ENCODE results near the gene KIF3B. TPM values are rescaled to one million over a fixed set of nuclear protein-coding genes. Genes with fewer than 3 reads are reported as not detected.
A peak's percentile ranks its signal among the peaks of the same experiment; 100 is the strongest.

KIF3B gene
- 10 to 100 TPM; 30.4 to 49.5 (median 40.1) TPM for polyA plus RNA-seq (ENCODE audit: insufficient read length in 4 of 4)

DNA sequence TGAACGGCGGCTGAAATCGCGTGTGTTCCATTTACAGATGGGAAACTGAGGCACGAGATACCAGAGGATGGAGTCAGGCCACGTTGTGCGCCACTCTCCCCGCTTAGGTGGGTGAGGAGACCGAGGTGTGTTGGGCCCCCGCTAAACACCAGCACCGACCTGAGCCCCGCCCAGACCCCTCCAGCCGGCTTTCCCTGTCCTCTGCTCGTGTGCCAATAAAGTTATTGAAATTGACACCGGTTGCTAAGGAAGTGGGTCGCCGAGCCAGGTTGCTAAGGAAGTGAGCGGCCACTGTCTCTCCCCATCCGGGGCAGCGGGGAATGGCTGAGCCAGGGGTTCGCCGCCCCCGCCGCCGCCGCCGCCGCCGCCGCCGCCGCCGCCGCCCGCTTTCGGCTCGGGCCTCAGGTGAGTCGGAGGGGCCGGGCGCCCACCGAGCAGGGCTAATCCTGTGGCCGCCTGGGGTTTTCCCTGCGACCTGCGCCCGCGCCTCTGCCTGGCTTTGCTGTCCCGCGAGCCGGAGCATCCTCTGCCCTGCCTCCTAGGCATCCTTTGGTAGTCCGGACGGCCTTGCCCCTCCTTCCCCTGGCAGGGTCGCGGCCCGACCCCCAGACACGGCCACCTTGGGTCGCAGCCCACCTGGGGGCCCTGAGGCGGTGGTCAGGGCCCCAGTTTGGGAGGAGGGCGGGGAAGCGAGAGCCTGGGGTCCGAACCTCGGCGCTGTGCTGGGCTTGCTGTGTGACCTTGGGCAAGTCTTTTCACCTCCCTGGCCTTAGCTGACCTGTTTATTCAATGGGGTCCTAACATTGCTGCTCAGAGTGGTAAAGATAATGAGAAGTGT is at the start of gene KIF3B:
TSS of gene KIF3B (plus strand) at position 291 of the 838 bp plus-strand sequence. CDS start 32,127 bp downstream, outside the sequence.
- DNase-seq (ENCODE audit: low read depth in 4 of 4, low spot score in 3 of 4), result peak; percentile 56 to 68 (median 65)

DNA sequence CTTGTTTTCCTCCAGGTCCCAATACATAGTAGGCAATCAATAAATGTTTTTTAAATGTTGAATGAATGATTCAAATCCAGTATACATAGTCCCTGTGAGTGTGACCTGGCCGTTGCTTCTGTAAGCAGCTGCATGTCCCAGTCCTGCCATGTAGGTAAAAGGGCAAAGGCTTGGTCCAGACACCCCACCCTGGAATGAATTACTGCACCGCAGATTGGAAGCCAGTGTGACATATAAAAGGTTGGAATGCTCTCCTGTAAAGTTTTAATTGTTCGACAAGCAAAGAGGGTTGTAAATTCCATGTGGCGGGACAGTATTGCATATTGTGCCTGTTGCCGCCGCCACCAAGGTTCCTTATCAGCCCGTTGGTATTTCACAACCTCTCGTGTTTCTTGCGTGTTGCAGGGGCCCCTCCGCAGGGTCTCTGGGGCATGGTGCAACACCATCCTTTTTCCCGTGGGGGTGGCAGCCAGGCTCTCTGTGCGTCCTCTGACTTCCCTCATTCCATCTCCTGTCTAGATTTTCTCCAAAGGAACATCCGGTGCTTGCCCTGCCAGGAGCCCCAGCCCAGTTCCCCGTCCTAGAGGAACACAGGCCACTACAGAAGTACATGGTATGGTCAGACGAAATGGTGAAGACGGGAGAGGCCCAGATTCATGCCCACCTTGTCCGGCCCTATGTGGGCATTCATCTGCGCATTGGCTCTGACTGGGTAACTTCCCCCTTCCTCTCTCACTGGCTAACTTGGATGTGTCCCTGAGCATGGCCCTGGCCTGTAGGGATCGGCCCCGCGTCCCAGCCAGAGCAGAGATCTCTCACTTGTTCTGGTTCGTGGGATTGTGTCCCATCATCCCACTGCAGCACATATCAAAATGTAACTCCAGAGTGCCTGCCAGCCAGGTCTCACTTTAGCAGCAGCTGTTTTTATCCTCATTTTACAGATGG is 49.4 kb upstream of the KIF3B start:
- DNase-seq (ENCODE audit: low read depth in 4 of 4, low spot score in 3 of 4), result no peak

- DNase-seq (ENCODE audit: low read depth in 4 of 4, low spot score in 3 of 4), result no peak
Observed at GRCh38 chr20:32229251-32229747, 48.2 kb upstream of the KIF3B start.

GRCh38 chr20:32230707-32231106 is 46.7 kb upstream of the KIF3B start:
- DNase-seq (ENCODE audit: low read depth in 4 of 4, low spot score in 3 of 4), result no peak

GRCh38 chr20:32231245-32231644 is 46.2 kb upstream of the KIF3B start:
- no peak for DNase-seq (ENCODE audit: low read depth in 4 of 4, low spot score in 3 of 4)

GRCh38 chr20:32231847-32232246 is 45.6 kb upstream of the KIF3B start:
- DNase-seq (ENCODE audit: low read depth in 4 of 4, low spot score in 3 of 4), result no peak

DNA sequence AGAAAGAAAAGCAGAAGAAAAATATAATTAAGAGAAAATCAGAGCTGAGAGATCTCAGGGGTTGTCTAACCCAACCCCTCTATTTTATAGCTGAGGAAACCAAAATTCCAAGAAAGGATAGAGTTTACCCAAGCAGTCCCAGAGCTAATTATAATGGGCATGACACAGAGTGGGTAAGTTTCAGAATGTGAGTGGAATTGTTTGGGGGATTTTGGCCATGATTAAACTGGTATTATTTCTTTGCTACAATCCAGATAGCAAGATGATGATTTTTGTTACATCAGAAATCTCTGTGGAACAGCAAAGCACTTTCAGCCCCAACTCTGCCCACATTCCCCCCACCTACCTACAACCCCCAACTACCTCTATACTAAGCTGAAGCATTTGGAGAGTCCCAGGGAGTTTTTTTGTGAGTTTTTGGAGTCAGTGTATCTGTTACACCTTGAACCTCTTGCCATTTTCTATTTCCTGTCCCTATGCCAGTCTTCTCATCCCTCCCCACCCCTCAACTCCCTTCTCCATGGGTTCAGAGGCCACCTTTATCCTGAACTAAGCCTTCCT is 45.0 kb upstream of the KIF3B start:
- DNase-seq (ENCODE audit: low read depth in 4 of 4, low spot score in 3 of 4), result no peak

GRCh38 chr20:32233286-32233685 is 44.2 kb upstream of the KIF3B start:
- DNase-seq (ENCODE audit: low read depth in 4 of 4, low spot score in 3 of 4), result no peak

GRCh38 chr20:32234135-32234808 is 43.2 kb upstream of the KIF3B start:
- no peak for DNase-seq (ENCODE audit: low read depth in 4 of 4, low spot score in 3 of 4)

- DNase-seq (ENCODE audit: low read depth in 4 of 4, low spot score in 3 of 4), result no peak
Observed at GRCh38 chr20:32235331-32236047, 42.0 kb upstream of the KIF3B start.

- no peak for DNase-seq (ENCODE audit: low read depth in 4 of 4, low spot score in 3 of 4)
Observed at GRCh38 chr20:32236048-32236533, 41.4 kb upstream of the KIF3B start.

DNA sequence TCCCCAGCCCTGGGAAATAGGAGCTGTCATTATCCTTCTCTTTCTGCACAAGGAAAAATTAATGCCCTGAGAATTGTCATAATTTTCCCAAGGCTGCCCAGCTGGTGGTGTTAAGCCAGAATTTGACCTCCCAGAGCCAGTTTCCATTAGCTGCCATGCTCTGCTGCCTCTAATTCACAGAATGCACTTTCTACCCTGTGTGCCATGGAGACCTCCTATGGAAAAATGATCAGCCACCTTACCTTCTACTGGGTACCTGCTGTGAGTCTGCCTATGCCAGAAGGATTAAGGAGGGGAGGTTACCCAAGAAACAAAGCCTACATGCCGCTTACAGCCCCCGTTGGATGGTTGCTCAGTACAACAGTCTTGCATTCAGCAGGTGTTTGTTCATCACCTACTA is 40.6 kb upstream of the KIF3B start:
- no peak for DNase-seq (ENCODE audit: low read depth in 4 of 4, low spot score in 3 of 4)

DNA sequence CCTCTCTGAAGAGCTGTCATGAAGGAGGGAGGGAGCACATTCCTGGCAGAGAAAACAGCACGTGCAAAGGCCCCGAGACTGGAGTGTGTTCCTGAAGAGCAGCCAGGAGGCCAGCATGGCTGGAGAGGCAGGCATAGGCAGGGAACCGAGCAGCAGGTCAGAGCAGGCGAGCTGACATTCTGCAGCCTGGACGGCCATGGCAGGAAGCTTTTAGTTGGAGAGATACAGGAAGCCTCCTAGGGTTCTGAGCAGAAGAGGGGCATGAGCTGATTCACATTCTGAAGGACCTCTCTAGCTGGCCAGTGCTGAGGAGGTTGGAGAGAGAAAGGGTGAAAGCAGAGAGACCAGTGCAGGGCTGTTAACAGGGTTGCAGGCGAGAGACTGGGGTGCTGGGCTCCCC is 40.0 kb upstream of the KIF3B start:
- DNase-seq (ENCODE audit: low read depth in 4 of 4, low spot score in 3 of 4), result no peak

- no peak for DNase-seq (ENCODE audit: low read depth in 4 of 4, low spot score in 3 of 4)
Observed at GRCh38 chr20:32238483-32239425, 38.7 kb upstream of the KIF3B start.

DNA sequence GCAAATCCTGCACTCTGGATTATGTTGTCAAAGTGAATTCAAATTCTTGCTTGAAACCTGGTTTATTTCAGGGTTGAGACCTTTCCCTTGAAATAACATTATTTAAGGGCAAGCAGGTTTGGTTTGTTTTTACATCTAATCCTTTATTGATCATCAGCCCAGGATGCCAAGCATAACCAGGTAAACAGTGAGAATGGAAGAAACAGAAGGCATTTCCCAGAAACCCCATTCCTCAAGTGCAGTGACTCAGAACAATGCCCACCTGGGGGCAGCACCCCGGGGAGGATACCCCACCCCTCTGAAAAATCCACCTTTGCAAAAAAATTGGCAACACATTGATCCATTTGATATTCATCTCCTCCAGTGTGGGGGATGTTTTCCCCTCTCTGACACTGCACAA is 37.2 kb upstream of the KIF3B start:
- DNase-seq (ENCODE audit: low read depth in 4 of 4, low spot score in 3 of 4), result no peak

- no peak for DNase-seq (ENCODE audit: low read depth in 4 of 4, low spot score in 3 of 4)
Observed at GRCh38 chr20:32241807-32242206, 35.6 kb upstream of the KIF3B start.

GRCh38 chr20:32244150-32244823 is 33.2 kb upstream of the KIF3B start:
- no peak for DNase-seq (ENCODE audit: low read depth in 4 of 4, low spot score in 3 of 4)

- no peak for DNase-seq (ENCODE audit: low read depth in 4 of 4, low spot score in 3 of 4)
Observed at GRCh38 chr20:32244959-32245358, 32.5 kb upstream of the KIF3B start.
